Vagina (tissue), 2 donors: ENCODE results near the gene MBD6. TPM values are rescaled to one million over a fixed set of nuclear protein-coding genes. Genes with fewer than 3 reads are reported as not detected.

Experiments
- DNase-seq, 2 donors: peaks; one replicate each; pipeline ENCODE4 v3.0.0-alpha.2; 2017; ENCODE audit errors: extremely low spot score in 2 of 2
- H3K27ac ChIP-seq: fragments of 200-600 bp; sonication (generic); one replicate; pipeline ENCODE4 v1.5.1; 2019
- H3K27me3 ChIP-seq: fragments of 200-600 bp; sonication (generic); one replicate; pipeline ENCODE4 v1.5.1; 2019
- H3K36me3 ChIP-seq, 2 donors: fragments of 200-600 bp; sonication (generic); one replicate each; pipeline ENCODE4 v1.5.1; 2017 to 2019
- H3K4me1 ChIP-seq: fragments of 200-600 bp; sonication (generic); one replicate; pipeline ENCODE4 v1.5.1; 2019
- H3K4me3 ChIP-seq, 2 donors: fragments of 200-600 bp; sonication (generic); 1 replicate in 1 of 2; 2 replicates in 1 of 2; pipeline ENCODE4 v1.5.1; 2016 to 2019
- H3K9me3 ChIP-seq: fragments of 200-600 bp; sonication (generic); one replicate; pipeline ENCODE4 v1.5.1; 2019
- CTCF ChIP-seq, 3 experiments: fragments of 450-650 bp in 2 of 3; fragments of 200-600 bp in 1 of 3; sonication (generic) in 1 of 3; IDR thresholded peaks; one replicate each; pipeline ENCODE4 v1.5.1; 2017 to 2019; ENCODE audit warnings: antibody characterized with exemption in 3 of 3, mild to moderate bottlenecking in 2 of 3, moderate library complexity in 2 of 3
- POLR2A ChIP-seq, 2 donors: fragments of 450-650 bp; IDR thresholded peaks; one replicate each; pipeline ENCODE4 v1.6.1; 2017; ENCODE audit warnings: antibody characterized with exemption in 2 of 2, mild to moderate bottlenecking in 2 of 2, moderate library complexity in 2 of 2
- POLR2AphosphoS5 ChIP-seq, 2 donors: sonication (generic); formaldehyde crosslinking; IDR thresholded peaks; one replicate each; pipeline ENCODE4 v1.9.0; 2017; ENCODE audit warnings: antibody characterized with exemption in 2 of 2, mild to moderate bottlenecking in 2 of 2, low read depth in 1 of 2; ENCODE audit not compliant: insufficient read depth in 1 of 2
- intact Hi-C: fragments of 100-400 bp; cut with DNase I; formaldehyde crosslinking; loops from one replicate; pipeline ENCODE4 v1.15.1; 2023
- total RNA-seq: library from RNA; depleted of rRNA; stranded (reverse); fragments of >200 nt; gene quantifications from one replicate; pipeline ENCODE4 v1.2.3, GENCODE V29; 2016

Gene MBD6
- total RNA-seq, result 26.8 TPM

GRCh38 chr12:57522011-57522886 is at the start of gene MBD6:
Gene MBD6, plus strand, starts transcription at chr12:57522824. Its CDS starts 1,480 bp downstream, at chr12:57524304.
- peak within 1 kb of the TSS; percentile 99 for H3K27ac ChIP-seq
- TF ChIP-seq POLR2AphosphoS5 (IDR thresholded peaks at IDR 0.05; ENCODE audit: insufficient read depth in 1 of 2, low read depth in 1 of 2) (peak; percentile 60 to 94), CTCF (IDR thresholded peaks at IDR 0.05) (no peak), POLR2A (IDR thresholded peaks at IDR 0.05) (peak in 1 of 2 donors; percentile 50)
- DNase-seq, result peak in 1 of 2 donors; percentile 98
- peaks cover 0 to 27% of the 10 kb centered on the region in 2 donors for H3K36me3 ChIP-seq
- no peaks in the 10 kb centered on the region for H3K9me3 ChIP-seq
- H3K27me3 ChIP-seq, result no peaks in the 10 kb centered on the region
- H3K4me3 ChIP-seq, result peak within 1 kb of the TSS; percentile 82 to 90
- intact Hi-C loops, result no loop called here
- peaks cover 71% of the 10 kb centered on the region for H3K4me1 ChIP-seq

GRCh38 chr12:57473392-57473791 is 49.2 kb upstream of the MBD6 start:
- H3K4me3 ChIP-seq, result no peak overlapping the region
- intact Hi-C loops, result no loop called here
- TF ChIP-seq POLR2A (IDR thresholded peaks at IDR 0.05), result no peak
- no peak for TF ChIP-seq POLR2AphosphoS5 (IDR thresholded peaks at IDR 0.05; ENCODE audit: insufficient read depth in 1 of 2, low read depth in 1 of 2)
- no peak for TF ChIP-seq CTCF (IDR thresholded peaks at IDR 0.05)
- no peak overlapping the region for H3K27ac ChIP-seq
- H3K4me1 ChIP-seq, result peaks cover 18% of the 10 kb centered on the region
- H3K36me3 ChIP-seq, result no peaks in the 10 kb centered on the region
- no peak for DNase-seq
- no peaks in the 10 kb centered on the region for H3K9me3 ChIP-seq
- H3K27me3 ChIP-seq, result peaks cover 12% of the 10 kb centered on the region

GRCh38 chr12:57473886-57474285 is 48.7 kb upstream of the MBD6 start:
- intact Hi-C loops, result no loop called here
- Histone ChIP-seq H3K9me3 (no peaks in the 10 kb centered on the region), H3K27ac (no peak overlapping the region), H3K4me3 (no peak overlapping the region), H3K36me3 (no peaks in the 10 kb centered on the region), H3K4me1 (peaks cover 18% of the 10 kb centered on the region), H3K27me3 (peaks cover 12% of the 10 kb centered on the region)
- DNase-seq, result no peak
- no peak for TF ChIP-seq CTCF (IDR thresholded peaks at IDR 0.05)
- no peak for TF ChIP-seq POLR2AphosphoS5 (IDR thresholded peaks at IDR 0.05; ENCODE audit: insufficient read depth in 1 of 2, low read depth in 1 of 2)
- TF ChIP-seq POLR2A (IDR thresholded peaks at IDR 0.05), result no peak

- Histone ChIP-seq H3K27ac (no peak overlapping the region), H3K36me3 (no peaks in the 10 kb centered on the region), H3K4me1 (peaks cover 18% of the 10 kb centered on the region), H3K27me3 (peaks cover 12% of the 10 kb centered on the region), H3K9me3 (no peaks in the 10 kb centered on the region), H3K4me3 (no peak overlapping the region)
- DNase-seq, result no peak
- intact Hi-C loops, result no loop called here
- no peak for TF ChIP-seq CTCF (IDR thresholded peaks at IDR 0.05)
- no peak for TF ChIP-seq POLR2A (IDR thresholded peaks at IDR 0.05)
- TF ChIP-seq POLR2AphosphoS5 (IDR thresholded peaks at IDR 0.05; ENCODE audit: insufficient read depth in 1 of 2, low read depth in 1 of 2), result no peak
These were observed 48.2 kb upstream of the MBD6 start for GRCh38 chr12:57474430-57474829.

GRCh38 chr12:57474862-57475261 is 47.8 kb upstream of the MBD6 start:
- TF ChIP-seq POLR2A (IDR thresholded peaks at IDR 0.05), result no peak
- no peak for TF ChIP-seq POLR2AphosphoS5 (IDR thresholded peaks at IDR 0.05; ENCODE audit: insufficient read depth in 1 of 2, low read depth in 1 of 2)
- no peak for TF ChIP-seq CTCF (IDR thresholded peaks at IDR 0.05)
- H3K36me3 ChIP-seq, result no peaks in the 10 kb centered on the region
- intact Hi-C loops, result no loop called here
- peaks cover 12% of the 10 kb centered on the region for H3K27me3 ChIP-seq
- H3K9me3 ChIP-seq, result no peaks in the 10 kb centered on the region
- no peak overlapping the region for H3K27ac ChIP-seq
- DNase-seq, result no peak
- H3K4me3 ChIP-seq, result peak overlapping the region in 1 of 2 donors; percentile 34
- peaks cover 18% of the 10 kb centered on the region for H3K4me1 ChIP-seq
